ENCODE results near the gene CRB3.

The CRB3 gene

DNA sequence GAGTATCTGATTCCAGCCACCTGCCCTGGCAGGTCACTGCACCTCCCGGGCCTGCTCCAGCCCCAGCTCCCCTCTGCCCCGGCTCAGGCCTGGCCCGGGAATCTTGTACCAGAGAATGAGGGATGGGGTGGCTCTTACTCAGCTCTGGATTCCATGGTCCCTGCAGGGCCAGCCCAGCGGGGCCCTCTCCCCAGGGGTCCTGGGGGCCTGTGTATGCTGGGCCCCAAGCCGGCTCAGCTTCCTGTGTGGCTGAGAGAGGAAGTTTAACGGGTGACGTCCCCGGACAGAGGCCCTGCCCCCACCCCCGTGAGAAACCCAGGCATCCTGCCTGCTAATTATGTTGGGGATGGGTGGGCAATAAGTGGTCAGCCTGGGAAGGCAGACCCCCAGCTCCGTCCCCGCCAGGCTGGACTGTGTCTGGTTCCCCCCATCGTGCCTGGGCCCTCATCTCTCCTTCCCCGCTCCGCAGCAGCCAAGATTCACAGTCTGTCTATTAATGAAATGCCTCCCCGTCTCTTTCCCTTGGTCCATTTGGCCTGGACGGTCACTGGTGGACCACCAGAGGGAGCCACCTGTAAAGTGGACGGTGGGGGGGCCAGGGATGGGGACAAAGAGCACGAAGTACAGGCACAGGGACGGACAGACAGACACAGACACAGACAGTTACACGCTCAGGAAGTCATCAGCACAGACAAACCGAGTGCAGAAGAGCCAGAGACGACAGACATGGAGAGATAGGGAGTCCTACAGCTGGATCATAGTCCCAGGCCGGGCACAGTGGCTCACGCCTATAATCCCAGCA, 17.7 kb downstream of the CRB3 start, which contains the start of gene DENND1C:
DENND1C (minus strand) TSS at position 247 of the 802 bp plus-strand sequence; CDS start at position 155, 92 bp downstream.
- Histone ChIP-seq H3K4me2 (ENCODE audit: low read depth, low read length, poor library complexity, severe bottlenecking) (peak within 1 kb of the TSS; percentile 78), H3F3A (ENCODE audit: insufficient read depth) (no peaks in the 10 kb centered on the region), H3K79me2 (ENCODE audit: insufficient read depth, low read length) (peaks cover 4% of the 10 kb centered on the region; the same call in 1 of the 2 replicates), H3K9me2 (replicated peaks; ENCODE audit: insufficient read depth, low read length) (no peaks in the 10 kb centered on the region), H3K9me3 (ENCODE audit: insufficient read depth, low read length) (no peaks in the 10 kb centered on the region), H3K27ac (ENCODE audit: low read depth, low read length) (peak within 1 kb of the TSS; percentile 57), H3K36me3 (ENCODE audit: low read length) (no peaks in the 10 kb centered on the region), H3K9ac (ENCODE audit: low read length) (peak within 1 kb of the TSS; percentile 76), H4K20me1 (ENCODE audit: low read depth, low read length) (no peaks in the 10 kb centered on the region), H3K27me3 (ENCODE audit: low read length) (no peaks in the 10 kb centered on the region), H2AFZ (ENCODE audit: low read depth, low read length, severe bottlenecking) (peak within 1 kb of the TSS; percentile 87), H3K4me3 (ENCODE audit: insufficient read depth, low read length, poor library complexity, severe bottlenecking) (peak within 1 kb of the TSS; percentile 55)
- TF ChIP-seq, protein P1, sequence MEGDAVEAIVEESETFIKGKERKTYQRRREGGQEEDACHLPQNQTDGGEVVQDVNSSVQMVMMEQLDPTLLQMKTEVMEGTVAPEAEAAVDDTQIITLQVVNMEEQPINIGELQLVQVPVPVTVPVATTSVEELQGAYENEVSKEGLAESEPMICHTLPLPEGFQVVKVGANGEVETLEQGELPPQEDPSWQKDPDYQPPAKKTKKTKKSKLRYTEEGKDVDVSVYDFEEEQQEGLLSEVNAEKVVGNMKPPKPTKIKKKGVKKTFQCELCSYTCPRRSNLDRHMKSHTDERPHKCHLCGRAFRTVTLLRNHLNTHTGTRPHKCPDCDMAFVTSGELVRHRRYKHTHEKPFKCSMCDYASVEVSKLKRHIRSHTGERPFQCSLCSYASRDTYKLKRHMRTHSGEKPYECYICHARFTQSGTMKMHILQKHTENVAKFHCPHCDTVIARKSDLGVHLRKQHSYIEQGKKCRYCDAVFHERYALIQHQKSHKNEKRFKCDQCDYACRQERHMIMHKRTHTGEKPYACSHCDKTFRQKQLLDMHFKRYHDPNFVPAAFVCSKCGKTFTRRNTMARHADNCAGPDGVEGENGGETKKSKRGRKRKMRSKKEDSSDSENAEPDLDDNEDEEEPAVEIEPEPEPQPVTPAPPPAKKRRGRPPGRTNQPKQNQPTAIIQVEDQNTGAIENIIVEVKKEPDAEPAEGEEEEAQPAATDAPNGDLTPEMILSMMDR (IDR thresholded peaks at IDR 0.05; ENCODE audit: insufficient read depth, low read length, poor library complexity, severe bottlenecking), result no peak

DNA sequence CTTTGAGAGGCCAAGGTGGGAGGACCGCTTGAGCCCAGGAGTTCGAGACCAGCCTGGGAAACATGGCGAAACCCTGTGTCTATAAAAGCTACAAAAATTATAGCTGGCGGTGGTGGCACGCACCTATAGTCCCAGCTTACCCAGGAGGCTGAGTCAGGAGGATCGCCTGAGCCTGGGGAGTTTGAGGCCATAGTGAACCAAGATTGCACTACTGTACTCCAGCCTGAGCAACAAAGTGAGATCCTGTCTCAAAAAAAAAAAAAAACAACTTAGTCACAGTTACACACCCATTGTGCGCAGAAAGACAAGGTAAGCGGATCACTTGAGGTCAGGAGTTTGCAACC, 18.2 kb downstream of the CRB3 start:
- peaks cover 4% of the 10 kb centered on the region; the same call in 1 of the 2 replicates for H3K79me2 ChIP-seq (ENCODE audit: insufficient read depth, low read length)
- H3K9ac ChIP-seq (ENCODE audit: low read length), result peak overlapping the region; percentile 76
- H4K20me1 ChIP-seq (ENCODE audit: low read depth, low read length), result no peaks in the 10 kb centered on the region
- H3K4me3 ChIP-seq (ENCODE audit: insufficient read depth, low read length, poor library complexity, severe bottlenecking), result no peak overlapping the region
- TF ChIP-seq, protein P1 (IDR thresholded peaks at IDR 0.05; ENCODE audit: insufficient read depth, low read length, poor library complexity, severe bottlenecking), result no peak
- TF ChIP-seq EZH2phosphoT487 (conservative IDR thresholded peaks at IDR 0.05; ENCODE audit: low read length), result no peak
- H3K4me2 ChIP-seq (ENCODE audit: low read depth, low read length, poor library complexity, severe bottlenecking), result no peak overlapping the region
- peak overlapping the region; percentile 87 for H2AFZ ChIP-seq (ENCODE audit: low read depth, low read length, severe bottlenecking)
- no peaks in the 10 kb centered on the region for H3K9me2 ChIP-seq (replicated peaks; ENCODE audit: insufficient read depth, low read length)
- no peaks in the 10 kb centered on the region for H3K27me3 ChIP-seq (ENCODE audit: low read length)
- no peaks in the 10 kb centered on the region for H3K9me3 ChIP-seq (ENCODE audit: insufficient read depth, low read length)
- no peaks in the 10 kb centered on the region for H3F3A ChIP-seq (ENCODE audit: insufficient read depth)
- H3K36me3 ChIP-seq (ENCODE audit: low read length), result no peaks in the 10 kb centered on the region
- no peak overlapping the region for H3K27ac ChIP-seq (ENCODE audit: low read depth, low read length)

DNA sequence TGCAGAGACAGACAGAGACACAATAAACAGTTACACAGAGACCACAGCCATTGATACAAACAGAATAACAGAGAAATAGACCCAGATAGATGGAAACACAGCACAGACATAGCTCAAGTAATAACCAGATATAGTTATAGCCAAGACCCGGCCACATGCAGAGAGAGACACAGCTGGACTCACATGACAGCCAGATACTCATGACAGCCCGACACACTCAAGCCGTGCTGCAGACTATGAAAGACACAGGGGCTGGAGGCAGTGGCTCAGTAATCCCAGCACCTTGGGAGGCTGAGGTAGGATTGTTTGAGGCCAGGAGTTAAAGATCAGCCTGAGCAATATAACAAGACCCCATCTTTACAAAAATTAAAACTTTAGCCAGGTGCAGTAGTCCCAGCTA, 19.2 kb downstream of the CRB3 start:
- Histone ChIP-seq H3K27ac (ENCODE audit: low read depth, low read length) (no peak overlapping the region), H3K79me2 (ENCODE audit: insufficient read depth, low read length) (peaks cover 4% of the 10 kb centered on the region; the same call in 1 of the 2 replicates), H3F3A (ENCODE audit: insufficient read depth) (no peaks in the 10 kb centered on the region), H4K20me1 (ENCODE audit: low read depth, low read length) (no peaks in the 10 kb centered on the region), H3K9me3 (ENCODE audit: insufficient read depth, low read length) (no peaks in the 10 kb centered on the region), H3K36me3 (ENCODE audit: low read length) (no peaks in the 10 kb centered on the region), H2AFZ (ENCODE audit: low read depth, low read length, severe bottlenecking) (no peak overlapping the region), H3K4me2 (ENCODE audit: low read depth, low read length, poor library complexity, severe bottlenecking) (no peak overlapping the region), H3K27me3 (ENCODE audit: low read length) (no peaks in the 10 kb centered on the region), H3K9ac (ENCODE audit: low read length) (no peak overlapping the region), H3K9me2 (replicated peaks; ENCODE audit: insufficient read depth, low read length) (no peaks in the 10 kb centered on the region), H3K4me3 (ENCODE audit: insufficient read depth, low read length, poor library complexity, severe bottlenecking) (no peak overlapping the region)
- no peak for TF ChIP-seq EZH2phosphoT487 (conservative IDR thresholded peaks at IDR 0.05; ENCODE audit: low read length)

DNA sequence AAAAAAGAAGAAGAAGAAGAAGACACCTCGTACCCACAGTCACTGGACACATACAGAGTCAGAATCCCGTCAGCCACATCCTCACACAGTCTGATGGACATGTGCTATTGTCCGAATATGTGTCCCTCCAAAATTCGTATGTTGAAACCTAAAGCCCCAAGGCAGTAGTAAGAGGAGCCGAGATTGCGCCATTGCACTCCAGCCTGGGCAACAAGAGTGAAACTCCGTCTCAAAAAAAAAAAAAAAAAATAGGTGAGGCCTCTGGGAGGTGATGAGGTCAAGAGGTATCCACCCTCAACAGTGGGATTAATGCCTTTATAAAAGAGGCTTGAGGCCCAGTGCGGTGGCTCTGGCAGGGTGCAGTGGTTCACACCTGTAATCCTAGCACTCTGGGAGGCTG, 20.2 kb downstream of the CRB3 start:
- H3K9me2 ChIP-seq (replicated peaks; ENCODE audit: insufficient read depth, low read length), result no peaks in the 10 kb centered on the region
- no peak overlapping the region for H3K4me3 ChIP-seq (ENCODE audit: insufficient read depth, low read length, poor library complexity, severe bottlenecking)
- H3K9me3 ChIP-seq (ENCODE audit: insufficient read depth, low read length), result no peaks in the 10 kb centered on the region
- H2AFZ ChIP-seq (ENCODE audit: low read depth, low read length, severe bottlenecking), result no peak overlapping the region
- TF ChIP-seq, protein P1 (IDR thresholded peaks at IDR 0.05; ENCODE audit: insufficient read depth, low read length, poor library complexity, severe bottlenecking), result no peak
- TF ChIP-seq EZH2phosphoT487 (conservative IDR thresholded peaks at IDR 0.05; ENCODE audit: low read length), result no peak
- H3K4me2 ChIP-seq (ENCODE audit: low read depth, low read length, poor library complexity, severe bottlenecking), result no peak overlapping the region
- H3K36me3 ChIP-seq (ENCODE audit: low read length), result no peaks in the 10 kb centered on the region
- H3K9ac ChIP-seq (ENCODE audit: low read length), result no peak overlapping the region
- H4K20me1 ChIP-seq (ENCODE audit: low read depth, low read length), result no peaks in the 10 kb centered on the region
- H3F3A ChIP-seq (ENCODE audit: insufficient read depth), result no peaks in the 10 kb centered on the region
- no peak overlapping the region for H3K27ac ChIP-seq (ENCODE audit: low read depth, low read length)
- peaks cover 4% of the 10 kb centered on the region; the same call in 1 of the 2 replicates for H3K79me2 ChIP-seq (ENCODE audit: insufficient read depth, low read length)
- H3K27me3 ChIP-seq (ENCODE audit: low read length), result no peaks in the 10 kb centered on the region
